Iris pigment epithelial cell (primary cell): ENCODE measurements around the gene ALKBH4.
"Not testable (repeated sequence)": the region's sequence is repeated elsewhere in the genome, so short reads cannot be mapped to it uniquely, and the experiment has no call there.

Experiments
- DNase-seq: peaks from one replicate; pipeline ENCODE4 v3.0.0-alpha.2; 2011; ENCODE audit warnings: low read depth

ALKBH4 gene

GRCh38 chr7:102464577-102465280 lies at the start of gene ALKBH4, which contains the start of gene LRWD1:
Gene ALKBH4 (minus strand): TSS chr7:102464863. CDS start chr7:102464836, 27 bp downstream.
Gene LRWD1 (plus strand): TSS chr7:102464984. CDS start chr7:102465081, 97 bp downstream.
- DNase-seq, result peak; percentile 80

GRCh38 chr7:102512642-102513221 lies 48.1 kb upstream of the ALKBH4 start:
- DNase-seq, result peak; percentile 49

GRCh38 chr7:102511860-102512522 lies 47.3 kb upstream of the ALKBH4 start:
- not testable (repeated sequence) for DNase-seq

- DNase-seq, result not testable (repeated sequence)
These were observed 45.9 kb upstream of the ALKBH4 start for GRCh38 chr7:102510575-102510974.

GRCh38 chr7:102507410-102508088 lies 42.9 kb upstream of the ALKBH4 start:
- not testable (repeated sequence) for DNase-seq

- not testable (repeated sequence) for DNase-seq
These were observed 40.9 kb upstream of the ALKBH4 start for GRCh38 chr7:102505298-102506185.

GRCh38 chr7:102503141-102503540 lies 38.5 kb upstream of the ALKBH4 start:
- not testable (repeated sequence) for DNase-seq

GRCh38 chr7:102498321-102498720 lies 33.7 kb upstream of the ALKBH4 start:
- not testable (repeated sequence) for DNase-seq

GRCh38 chr7:102497308-102497707 lies 32.6 kb upstream of the ALKBH4 start:
- DNase-seq, result not testable (repeated sequence)

- DNase-seq, result not testable (repeated sequence)
These were observed 32.2 kb upstream of the ALKBH4 start for GRCh38 chr7:102496861-102497260.

GRCh38 chr7:102494473-102495149 lies 29.9 kb upstream of the ALKBH4 start:
- DNase-seq, result not testable (repeated sequence)

- not testable (repeated sequence) for DNase-seq
These were observed 29.4 kb upstream of the ALKBH4 start for GRCh38 chr7:102494026-102494425.

- DNase-seq, result not testable (repeated sequence)
These were observed 28.7 kb upstream of the ALKBH4 start for GRCh38 chr7:102493220-102493935.

GRCh38 chr7:102490529-102491075 lies 25.9 kb upstream of the ALKBH4 start:
- not testable (repeated sequence) for DNase-seq

GRCh38 chr7:102484317-102484716 lies 19.7 kb upstream of the ALKBH4 start:
- not testable (repeated sequence) for DNase-seq

GRCh38 chr7:102481962-102482361 lies 17.3 kb upstream of the ALKBH4 start:
- DNase-seq, result not testable (repeated sequence)

GRCh38 chr7:102479982-102480637 lies 15.4 kb upstream of the ALKBH4 start:
- DNase-seq, result not testable (repeated sequence)

- DNase-seq, result not testable (repeated sequence)
These were observed 14.5 kb upstream of the ALKBH4 start for GRCh38 chr7:102479209-102479584.
